Psoas muscle (tissue), 8 donors: ENCODE measurements around the gene SPRED2. TPM values are rescaled to one million over a fixed set of nuclear protein-coding genes. Genes with fewer than 3 reads are reported as not detected.

Source experiments
- ATAC-seq, 4 donors: fragments of 200-7000 bp; cut with Tn5 transposase; one replicate each; pipeline ENCODE4 v1.9.1; 2020; ENCODE audit warnings: moderate library complexity in 3 of 4, mild to moderate bottlenecking in 2 of 4
- DNase-seq, 2 donors: peaks; one replicate each; pipeline ENCODE4 v3.0.0-alpha.2; 2020
- H3K27ac ChIP-seq: fragments of 200-600 bp; one replicate; pipeline ENCODE4 v1.8.0; 2022
- H3K27me3 ChIP-seq, 3 donors: fragments of 200-600 bp in 1 of 3; one replicate each; pipeline versions ENCODE4 v1.6.1 to v1.8.0; 2013 to 2022; ENCODE audit warnings: low read length in 2 of 3, mild to moderate bottlenecking in 2 of 3, moderate library complexity in 1 of 3; ENCODE audit not compliant: insufficient read depth in 3 of 3
- H3K36me3 ChIP-seq, 2 donors: fragments of 200-600 bp in 1 of 2; one replicate each; pipeline versions ENCODE4 v1.6.1 to v1.8.0; 2013 to 2022; ENCODE audit warnings: low read depth in 1 of 2, mild to moderate bottlenecking in 1 of 2, moderate library complexity in 1 of 2; ENCODE audit not compliant: insufficient read depth in 1 of 2
- H3K4me1 ChIP-seq: fragments of 200-600 bp; one replicate; pipeline ENCODE4 v1.8.0; 2022
- H3K4me3 ChIP-seq: fragments of 200-600 bp; one replicate; pipeline ENCODE4 v1.8.0; 2022; ENCODE audit warnings: mild to moderate bottlenecking
- H3K9me3 ChIP-seq: fragments of 200-600 bp; one replicate; pipeline ENCODE4 v1.8.0; 2022
- WGBS, 3 donors: extraction: QIAGEN DNeasy Blood & Tissue Kit; methylation state at CpG; one replicate each; pipeline versions ENCODE4 v1.1.6 to v1.1.7; 2013; 5-methylcytosine and 5-hydroxymethylcytosine counted together
- intact Hi-C, 2 donors: fragments of 100-400 bp; cut with DNase I; formaldehyde crosslinking; loops; one replicate each; pipeline versions ENCODE4 v1.11.0 to v1.14.2; 2022
- polyA plus RNA-seq, 3 donors: library from polyadenylated mRNA; stranded (reverse); fragments of 200-250 nt; gene quantifications; one replicate each; pipeline ENCODE4 v1.2.3, GENCODE V29; 2013
- total RNA-seq, 4 donors: library from RNA; stranded (reverse); fragmentation: NEBNext Ultra II Directional in 2 of 4; extraction: Animal tissue kit (Norgen Biotek cat#: 25700) in 2 of 4; gene quantifications; one replicate each; pipeline versions ENCODE4 v1.2.1 to v1.2.4, GENCODE V29; 2021 to 2023
- TF ChIP-seq, protein P1 (sequence below): fragments of 200-600 bp; IDR thresholded peaks from one replicate; pipeline ENCODE4 v1.8.0; 2022; ENCODE audit warnings: antibody characterized with exemption
- donor health status: healthy with polysubstance abuse.
- donor health status: DM: no; HTN: no; CAD: no; lungs with moderate emphysema.
- donor health status: Bipolar disorder and iron deficiency.
- donor health status: healthy.
- donor health status: DM: yes; HTN: yes; CAD: no.
- donor health status: DM: no; HTN: no; CAD: no.
- donor health status: DM: no; HTN: no; CAD: no.
- donor health status: DM: yes; HTN: yes; CAD: no.

The SPRED2 gene
- total and polyA plus RNA-seq, 7 donors, result 3.8 to 16.9 (median 8.5) TPM

DNA sequence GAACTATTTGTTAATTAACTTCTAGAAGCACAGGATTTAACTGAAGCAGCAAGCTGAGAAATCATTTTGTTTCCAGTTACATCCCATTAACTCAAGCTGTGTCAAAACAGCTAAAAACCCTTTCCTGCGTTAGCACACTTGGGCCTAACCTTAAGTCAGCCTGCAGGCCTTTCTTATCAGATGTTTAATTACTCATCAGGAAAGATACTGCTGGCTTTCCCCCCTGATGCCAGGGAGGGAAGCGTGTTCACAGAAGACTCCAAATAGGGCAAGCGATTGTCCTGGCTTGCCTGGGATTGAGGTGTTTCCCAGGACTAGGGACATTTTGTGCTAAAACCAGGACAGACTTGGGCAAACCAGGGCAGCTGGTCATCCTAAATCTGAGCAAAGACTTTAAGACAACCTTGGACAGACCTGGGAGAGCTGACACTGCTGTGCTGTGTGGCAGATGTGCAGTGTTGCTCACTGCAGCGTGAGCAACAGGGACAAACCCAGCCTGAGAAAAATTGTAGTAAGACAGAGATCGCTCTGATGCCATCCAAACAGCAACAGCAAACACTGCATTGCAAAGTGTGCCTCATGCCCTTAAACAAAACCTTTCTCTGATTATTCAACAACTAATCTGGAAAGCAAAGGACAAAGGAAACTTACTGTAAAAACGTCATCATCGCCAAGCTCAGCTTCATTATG lies 100.9 kb downstream of the SPRED2 start:
- Histone ChIP-seq H3K4me3 (no peak overlapping the region), H3K36me3 (no peaks in the 10 kb centered on the region), H3K27me3 (no peaks in the 10 kb centered on the region), H3K9me3 (no peaks in the 10 kb centered on the region), H3K27ac (no peak overlapping the region), H3K4me1 (no peaks in the 10 kb centered on the region)
- intact Hi-C loops, result no loop called here
- TF ChIP-seq, protein P1, sequence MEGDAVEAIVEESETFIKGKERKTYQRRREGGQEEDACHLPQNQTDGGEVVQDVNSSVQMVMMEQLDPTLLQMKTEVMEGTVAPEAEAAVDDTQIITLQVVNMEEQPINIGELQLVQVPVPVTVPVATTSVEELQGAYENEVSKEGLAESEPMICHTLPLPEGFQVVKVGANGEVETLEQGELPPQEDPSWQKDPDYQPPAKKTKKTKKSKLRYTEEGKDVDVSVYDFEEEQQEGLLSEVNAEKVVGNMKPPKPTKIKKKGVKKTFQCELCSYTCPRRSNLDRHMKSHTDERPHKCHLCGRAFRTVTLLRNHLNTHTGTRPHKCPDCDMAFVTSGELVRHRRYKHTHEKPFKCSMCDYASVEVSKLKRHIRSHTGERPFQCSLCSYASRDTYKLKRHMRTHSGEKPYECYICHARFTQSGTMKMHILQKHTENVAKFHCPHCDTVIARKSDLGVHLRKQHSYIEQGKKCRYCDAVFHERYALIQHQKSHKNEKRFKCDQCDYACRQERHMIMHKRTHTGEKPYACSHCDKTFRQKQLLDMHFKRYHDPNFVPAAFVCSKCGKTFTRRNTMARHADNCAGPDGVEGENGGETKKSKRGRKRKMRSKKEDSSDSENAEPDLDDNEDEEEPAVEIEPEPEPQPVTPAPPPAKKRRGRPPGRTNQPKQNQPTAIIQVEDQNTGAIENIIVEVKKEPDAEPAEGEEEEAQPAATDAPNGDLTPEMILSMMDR, result no peak
- ATAC-seq (no peak), DNase-seq (no peak)
- 89 to 91% (median 89%) methylated on average over 7 of the region's 7 CpGs for WGBS, 3 donors

GRCh38 chr2:65329525-65329924 lies 102.9 kb downstream of the SPRED2 start:
- no peak overlapping the region for H3K27ac ChIP-seq
- H3K27me3 ChIP-seq, result no peaks in the 10 kb centered on the region
- TF ChIP-seq, protein P1, result no peak
- DNase-seq (no peak), ATAC-seq (no peak)
- H3K4me3 ChIP-seq, result no peak overlapping the region
- no peaks in the 10 kb centered on the region for H3K9me3 ChIP-seq
- intact Hi-C loops, result no loop called here
- H3K36me3 ChIP-seq, result no peaks in the 10 kb centered on the region
- no peaks in the 10 kb centered on the region for H3K4me1 ChIP-seq
- WGBS, 3 donors, result 57 to 60% (median 59%) methylated on average over 5 of the region's 5 CpGs

- no peaks in the 10 kb centered on the region for H3K36me3 ChIP-seq
- DNase-seq (no peak), ATAC-seq (no peak)
- no peak overlapping the region for H3K4me3 ChIP-seq
- no peaks in the 10 kb centered on the region for H3K9me3 ChIP-seq
- no peaks in the 10 kb centered on the region for H3K27me3 ChIP-seq
- WGBS, 3 donors, result 90 to 97% (median 93%) methylated on average over 4 of the region's 4 CpGs
- intact Hi-C loops, result no loop called here
- no peaks in the 10 kb centered on the region for H3K4me1 ChIP-seq
- TF ChIP-seq, protein P1, result no peak
- H3K27ac ChIP-seq, result no peak overlapping the region
Observed at GRCh38 chr2:65326276-65326675, 106.1 kb downstream of the SPRED2 start.

GRCh38 chr2:65325066-65325465 lies 107.3 kb downstream of the SPRED2 start:
- no peaks in the 10 kb centered on the region for H3K36me3 ChIP-seq
- no peaks in the 10 kb centered on the region for H3K4me1 ChIP-seq
- intact Hi-C loops, result no loop called here
- H3K27ac ChIP-seq, result no peak overlapping the region
- H3K4me3 ChIP-seq, result no peak overlapping the region
- no peak for ATAC-seq
- H3K9me3 ChIP-seq, result no peaks in the 10 kb centered on the region
- H3K27me3 ChIP-seq, result no peaks in the 10 kb centered on the region
- DNase-seq, result no peak
- 86 to 91% (median 91%) methylated on average over 2 of the region's 2 CpGs for WGBS, 3 donors
- TF ChIP-seq, protein P1, result no peak

- Histone ChIP-seq H3K27ac (no peak overlapping the region), H3K9me3 (no peaks in the 10 kb centered on the region), H3K27me3 (no peaks in the 10 kb centered on the region), H3K36me3 (no peaks in the 10 kb centered on the region), H3K4me1 (no peaks in the 10 kb centered on the region), H3K4me3 (no peak overlapping the region)
- no peak for DNase-seq
- WGBS, 3 donors, result 78 to 90% (median 82%) methylated on average over 2 of the region's 2 CpGs
- ATAC-seq, result no peak
- intact Hi-C loops, result no loop called here
- TF ChIP-seq, protein P1, result no peak
Observed at GRCh38 chr2:65320946-65321345, 111.5 kb downstream of the SPRED2 start.
